GM19467 (cell line): ENCODE results near the gene FBXO2.
"Not testable (repeated sequence)": the region's sequence is repeated elsewhere in the genome, so short reads cannot be mapped to it uniquely, and the experiment has no call there.

Source experiments
- ATAC-seq: cut with Tn5 transposase; IDR thresholded peaks from one replicate; pipeline ENCODE4 v1.9.1; 2021; ENCODE audit warnings: mild to moderate bottlenecking, moderate library complexity; ENCODE audit not compliant: unreplicated experiment

FBXO2 gene

GRCh38 chr1:11634365-11635192, 19.6 kb downstream of the FBXO2 start:
- ATAC-seq: no peak

DNA sequence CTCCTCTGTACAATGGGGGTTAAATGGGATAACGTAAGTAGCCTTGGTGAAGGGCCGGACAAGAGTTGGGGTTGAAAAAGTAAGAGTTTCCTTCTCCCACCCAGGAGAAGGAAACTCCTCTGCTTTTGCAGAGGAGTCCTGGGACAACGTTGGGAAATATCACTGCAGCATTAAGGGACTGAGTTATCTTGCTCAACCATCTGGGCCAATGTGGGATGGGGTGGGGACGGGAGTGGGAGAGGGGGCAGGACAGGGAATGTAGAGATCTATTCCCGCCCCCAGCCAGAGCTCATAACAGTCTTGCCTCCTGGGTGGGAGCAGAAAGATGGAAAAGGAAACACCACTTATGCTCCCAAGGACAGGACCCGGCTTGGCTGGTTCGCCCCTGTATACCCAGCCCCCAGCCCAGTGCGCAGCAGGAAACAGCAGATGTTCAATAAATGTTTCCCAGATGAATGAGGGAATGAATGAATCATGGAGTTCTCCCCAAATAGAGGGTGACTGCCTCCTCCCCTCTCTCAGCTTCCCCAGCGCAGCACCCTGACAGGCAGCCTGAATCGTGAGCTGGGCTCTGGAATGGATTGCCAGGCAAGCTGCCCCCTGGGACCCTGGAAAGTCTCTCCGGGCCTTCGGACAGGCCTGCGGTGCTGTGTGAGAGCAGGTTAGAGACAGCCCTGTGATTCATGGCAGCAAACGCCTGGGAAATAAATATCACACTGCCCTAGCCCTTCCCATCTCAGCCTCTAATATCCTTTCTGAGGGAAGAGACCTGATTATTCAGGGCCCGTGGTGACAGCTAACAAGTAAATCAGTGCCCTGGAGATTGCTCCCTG, 24.8 kb downstream of the FBXO2 start:
- ATAC-seq: no peak

DNA sequence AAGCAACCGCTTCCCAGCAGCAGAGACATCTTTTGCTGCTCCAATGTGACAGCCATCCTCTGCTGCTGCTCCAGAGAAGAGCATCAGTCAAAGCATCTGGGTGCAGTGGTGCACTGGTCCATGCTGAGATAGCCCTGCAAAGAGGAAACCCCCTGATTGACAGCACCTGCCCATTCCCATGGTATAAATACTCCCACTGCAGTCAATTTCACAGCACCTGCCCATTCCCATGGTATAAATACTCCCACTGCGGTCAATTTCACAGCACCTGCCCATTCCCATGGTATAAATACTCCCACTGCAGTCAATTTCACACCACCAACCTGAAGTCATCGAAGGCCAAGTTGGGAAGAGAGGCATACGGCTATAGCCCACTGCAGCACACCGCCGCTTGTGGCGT, 25.5 kb downstream of the FBXO2 start:
- ATAC-seq: no peak

DNA sequence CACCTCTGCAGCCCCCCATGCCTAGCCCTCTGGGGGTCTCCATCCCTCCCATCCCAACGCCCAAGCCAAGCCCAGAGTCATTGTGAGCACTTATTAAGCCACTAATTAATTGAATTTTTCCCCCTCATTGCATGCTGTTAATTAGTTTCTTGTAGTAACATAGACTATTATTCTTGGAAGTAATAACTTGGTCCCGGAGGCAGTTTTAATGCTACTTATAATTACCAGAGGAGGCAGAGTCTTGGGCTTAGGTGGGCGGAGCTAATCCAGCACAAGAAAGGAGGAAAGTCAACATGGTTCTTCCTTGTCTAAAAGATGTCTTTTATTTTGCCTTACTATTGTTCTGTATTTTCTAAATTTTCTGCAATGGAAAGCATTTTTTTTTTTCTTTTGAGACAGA, 27.7 kb downstream of the FBXO2 start:
- no peak for ATAC-seq

DNA sequence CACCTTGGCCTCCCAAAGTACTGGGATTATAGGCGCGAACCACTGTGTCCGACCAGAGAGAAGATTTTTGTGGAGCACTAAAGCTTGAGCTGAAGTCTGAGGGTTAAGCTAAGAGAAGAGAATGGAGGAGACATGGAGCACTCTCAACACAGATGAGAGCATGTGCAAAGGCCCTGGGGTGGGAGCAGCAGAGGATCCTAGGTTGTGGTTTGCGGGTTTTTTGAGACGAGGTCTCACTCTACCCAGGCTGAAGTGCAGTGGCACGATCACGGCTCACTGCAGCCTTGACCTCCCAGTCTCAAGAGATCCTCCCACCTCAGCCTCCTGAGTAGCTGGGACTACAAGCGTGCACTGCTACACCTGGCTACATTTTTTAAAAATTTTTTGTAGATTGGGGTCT, 30.5 kb downstream of the FBXO2 start:
- no peak for ATAC-seq

DNA sequence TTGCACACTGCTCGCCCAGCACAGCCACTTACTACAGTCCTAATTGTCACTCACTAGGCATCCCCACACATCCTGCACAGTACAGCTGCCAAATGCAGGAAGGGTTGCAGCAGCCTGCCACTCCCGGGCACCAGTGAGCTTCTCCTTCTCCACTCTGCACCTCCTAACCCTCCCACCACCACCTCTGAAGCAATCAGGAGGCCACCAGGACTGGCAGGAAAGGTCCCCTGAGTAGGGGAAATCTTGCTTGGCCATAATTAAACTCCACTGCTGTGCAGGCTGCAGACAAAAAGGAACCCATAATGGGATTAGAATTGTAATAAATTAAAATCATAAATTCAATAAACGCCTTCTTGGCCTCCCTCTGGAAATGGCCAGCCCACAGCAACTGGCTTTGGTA, 31.8 kb downstream of the FBXO2 start:
- no peak for ATAC-seq

DNA sequence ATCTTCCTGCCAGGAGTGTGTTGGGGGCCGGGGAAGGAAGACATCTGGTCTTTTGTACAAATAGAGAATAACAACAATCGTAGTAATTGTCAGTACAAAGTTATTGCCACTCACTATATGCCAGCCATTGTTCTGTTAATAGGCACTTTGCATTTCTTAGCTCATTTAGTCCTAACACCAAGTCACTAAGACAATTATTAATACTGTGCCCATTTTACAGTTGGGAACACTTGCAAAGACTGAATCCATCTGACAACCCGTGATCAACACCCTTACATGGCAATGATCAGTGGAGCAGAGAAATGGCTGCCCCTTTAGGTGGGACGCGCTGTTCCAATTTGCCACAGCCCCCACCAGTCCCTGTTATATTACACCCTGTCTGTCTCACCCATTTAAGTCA, 33.3 kb downstream of the FBXO2 start:
- no peak for ATAC-seq

DNA sequence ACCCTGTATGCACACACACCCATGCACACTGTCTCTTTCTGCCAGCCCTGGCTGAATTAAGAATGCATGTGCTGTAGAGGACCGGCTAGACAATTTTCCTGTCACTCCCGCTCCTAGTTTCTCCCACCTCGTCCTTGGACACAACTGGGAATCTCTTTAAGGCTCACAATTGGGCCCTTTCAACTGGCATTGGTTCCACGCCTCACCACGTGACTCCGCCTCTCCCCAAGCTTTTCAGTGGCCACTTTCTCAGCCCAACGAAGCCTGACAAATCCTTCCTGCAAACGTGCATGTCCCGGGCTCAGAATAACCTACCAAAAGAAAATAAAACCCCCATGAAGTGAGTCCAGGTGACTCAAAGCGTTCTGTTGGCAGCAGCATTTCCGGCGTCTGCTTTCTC, 33.8 kb downstream of the FBXO2 start:
- no peak for ATAC-seq

DNA sequence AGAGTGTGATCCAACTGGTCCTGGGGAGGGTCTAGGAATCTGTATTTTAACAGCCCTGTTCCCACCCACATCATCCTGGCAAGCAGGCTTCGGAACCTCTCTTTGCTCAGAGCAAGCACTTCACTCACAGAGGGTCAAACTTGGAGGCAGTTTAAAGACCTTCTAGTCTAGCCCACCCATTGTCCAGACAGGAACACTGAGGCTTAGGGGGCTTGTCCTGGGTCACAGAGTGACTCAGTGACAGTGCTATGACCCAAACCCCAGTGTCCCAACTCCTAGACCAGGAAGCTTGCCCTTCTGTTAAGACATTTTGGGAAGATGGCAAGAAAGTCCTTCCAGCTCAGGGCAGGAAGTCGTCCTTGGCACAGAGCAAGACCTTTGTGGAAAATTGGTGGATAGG, 36.5 kb downstream of the FBXO2 start:
- ATAC-seq: no peak

DNA sequence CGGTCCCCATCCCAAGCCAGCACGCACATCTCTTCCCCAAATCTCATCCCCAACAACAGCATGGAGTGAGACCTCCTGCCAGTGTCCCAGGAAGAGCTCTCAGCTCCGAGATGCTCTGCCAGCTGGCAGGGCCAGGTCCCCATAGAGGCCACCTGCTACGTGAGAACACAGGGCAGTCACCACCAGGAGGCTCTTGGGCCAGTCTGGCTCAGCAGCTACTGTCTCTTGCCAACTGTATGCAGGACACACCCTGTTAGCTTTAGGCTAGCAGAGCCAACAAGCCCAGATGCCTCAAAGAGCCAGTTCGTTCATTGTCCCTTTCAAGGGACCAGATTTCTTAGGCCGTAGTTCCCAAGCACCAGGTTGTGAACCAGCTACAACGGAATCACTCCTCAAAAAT, 36.9 kb downstream of the FBXO2 start:
- no peak for ATAC-seq

- ATAC-seq: no peak
Observed at GRCh38 chr1:11616766-11617165, 37.5 kb downstream of the FBXO2 start.

DNA sequence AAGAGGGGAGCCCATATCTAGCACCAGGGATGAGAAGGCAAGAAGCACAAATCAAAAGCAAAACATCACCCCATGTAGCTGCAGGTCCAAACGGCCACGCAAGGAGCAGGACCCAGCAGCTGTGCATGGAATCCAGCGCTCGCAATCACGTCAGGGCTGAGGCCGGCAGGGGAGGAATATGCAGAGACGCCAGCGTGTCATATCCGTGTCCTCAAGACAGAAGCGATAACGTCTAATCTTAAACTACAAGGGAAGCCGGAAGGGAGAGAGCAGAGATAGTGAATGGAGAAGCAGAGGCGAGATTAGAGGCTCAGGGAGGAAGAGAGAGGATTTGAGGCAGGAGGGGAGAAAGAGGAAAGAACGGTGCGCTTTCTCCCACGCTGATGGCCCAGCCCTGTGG, 39.1 kb downstream of the FBXO2 start:
- ATAC-seq: no peak

DNA sequence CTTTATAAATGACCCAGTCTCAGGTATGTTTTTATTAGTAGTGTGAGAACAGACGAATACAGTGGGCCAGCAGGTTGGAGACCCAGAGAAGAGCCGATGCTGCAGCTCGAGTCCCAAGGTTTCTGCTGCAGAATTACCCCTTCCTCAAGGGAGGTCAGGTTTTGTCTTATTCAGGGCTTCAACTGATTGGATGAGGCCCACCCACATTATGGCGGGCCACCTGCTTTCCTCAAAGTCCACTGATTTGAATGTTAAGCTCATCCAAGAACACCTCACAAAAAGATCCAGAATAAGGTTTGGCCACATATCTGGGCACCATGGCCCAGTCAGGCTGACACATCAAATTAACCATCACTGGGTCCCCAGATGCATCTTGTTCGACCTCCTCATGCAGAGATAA, 40.9 kb downstream of the FBXO2 start:
- no peak for ATAC-seq

GRCh38 chr1:11611638-11612327, 42.4 kb downstream of the FBXO2 start:
- no peak for ATAC-seq

DNA sequence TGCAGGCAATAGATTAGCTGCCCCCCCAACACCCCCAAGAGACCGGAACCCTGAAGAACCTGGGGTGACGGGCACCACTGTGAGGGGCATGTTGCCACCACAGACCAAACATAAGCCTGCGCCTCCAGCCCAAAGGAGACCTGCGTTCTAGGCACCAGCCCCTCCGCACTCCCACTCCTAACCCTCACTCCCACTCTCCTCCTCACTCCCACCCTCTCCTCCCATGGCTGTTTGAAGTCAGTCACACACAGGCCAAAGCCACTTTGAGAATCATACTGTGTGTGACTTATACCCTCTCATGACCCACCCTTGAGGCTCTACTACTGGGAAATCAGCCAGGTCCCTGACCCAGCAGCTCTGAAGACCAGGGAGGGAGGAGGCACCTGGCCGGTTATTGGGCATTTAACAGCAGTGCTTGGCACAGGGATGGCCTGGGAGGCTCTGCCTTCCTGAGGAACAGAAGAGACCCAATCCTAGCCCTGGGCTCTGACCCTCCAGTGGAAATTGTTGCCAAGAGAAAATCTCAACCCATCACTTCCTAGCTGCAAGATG, 43.5 kb downstream of the FBXO2 start:
- ATAC-seq: no peak

- ATAC-seq: not testable (repeated sequence)
Observed at GRCh38 chr1:11609378-11609777, 44.9 kb downstream of the FBXO2 start.

DNA sequence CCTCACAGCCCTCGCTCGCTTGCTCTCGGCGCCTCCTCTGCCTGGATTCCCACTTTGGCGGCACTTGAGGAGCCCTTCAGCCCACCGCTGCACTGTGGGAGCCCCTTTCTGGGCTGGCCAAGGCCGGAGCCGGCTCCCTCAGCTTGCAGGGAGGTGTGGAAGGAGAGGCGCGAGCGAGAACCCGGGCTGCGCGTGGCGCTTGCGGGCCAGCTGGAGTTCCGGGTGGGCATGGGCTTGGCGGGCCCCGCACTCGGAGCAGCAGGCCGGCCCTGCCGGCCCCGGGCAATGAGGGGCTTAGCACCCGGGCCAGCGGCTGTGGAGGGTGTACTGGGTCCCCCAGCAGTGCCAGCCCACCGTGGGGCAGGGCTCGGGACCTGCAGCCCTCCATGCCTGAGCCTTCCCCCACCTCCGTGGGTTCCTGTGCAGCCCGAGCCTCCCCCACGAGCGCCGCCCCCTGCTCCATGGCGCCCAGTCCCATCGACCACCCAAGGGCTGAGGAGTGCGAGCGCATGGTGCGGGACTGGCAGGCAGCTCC, 45.6 kb downstream of the FBXO2 start:
- not testable (repeated sequence) for ATAC-seq

GRCh38 chr1:11606775-11607174, 47.5 kb downstream of the FBXO2 start:
- ATAC-seq: no peak

DNA sequence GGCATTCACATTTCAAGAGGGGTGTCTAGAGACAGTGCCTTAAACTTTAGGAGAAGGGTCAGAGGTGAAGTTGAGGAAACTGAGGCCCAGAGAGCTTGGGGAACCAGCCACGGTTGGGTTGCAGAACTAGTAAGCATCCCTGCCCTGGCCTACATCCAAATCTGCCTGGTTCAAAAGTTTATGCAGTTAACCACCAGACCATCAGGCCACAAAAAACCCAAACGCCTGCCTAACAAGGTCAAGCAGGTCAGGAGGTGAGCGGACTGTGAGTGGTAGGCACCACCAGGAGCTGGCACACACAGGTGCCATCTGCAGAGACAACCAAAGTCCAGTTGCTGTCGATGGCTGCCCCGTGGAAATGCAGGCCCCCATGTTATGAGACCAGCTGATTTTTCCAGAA, 51.2 kb downstream of the FBXO2 start:
- no peak for ATAC-seq

DNA sequence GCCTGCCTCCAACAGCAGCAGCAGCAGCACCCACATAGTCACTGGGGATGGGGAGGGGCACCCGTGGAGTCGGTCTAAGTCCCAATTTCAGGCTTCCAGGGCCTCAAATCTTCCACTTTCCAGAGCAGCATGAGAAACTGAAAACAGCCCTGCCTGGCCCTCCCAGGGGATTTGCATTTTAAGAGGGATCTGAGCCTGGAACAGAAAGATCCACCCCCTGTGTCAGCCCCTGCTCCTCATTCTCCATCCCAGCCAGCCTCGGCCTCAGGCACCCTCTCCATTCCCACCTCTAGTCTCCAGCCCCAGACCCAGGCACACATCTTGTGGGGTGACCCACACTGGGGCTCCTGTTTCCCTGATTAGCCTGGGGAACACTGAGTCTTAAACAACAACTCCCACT, 51.8 kb downstream of the FBXO2 start:
- no peak for ATAC-seq

DNA sequence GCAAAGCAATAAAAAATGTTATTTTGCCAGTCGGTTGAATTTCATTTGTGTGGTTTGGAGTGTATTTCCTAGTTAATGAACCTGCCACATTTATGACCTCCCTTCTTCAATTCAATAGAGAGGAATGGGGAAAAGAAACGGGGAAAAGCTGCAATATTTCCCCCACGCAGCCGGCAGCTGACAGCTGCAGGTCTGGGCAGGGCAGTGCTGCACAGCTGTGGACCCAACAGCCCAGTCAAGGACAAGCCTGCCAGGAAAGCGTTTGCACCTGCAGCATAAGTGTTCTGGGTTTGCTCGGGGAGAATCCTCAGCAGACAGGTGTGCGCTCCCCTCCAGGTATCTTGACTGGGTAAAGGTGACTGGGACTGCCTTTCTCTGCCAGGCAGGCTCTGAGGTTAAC, 53.4 kb downstream of the FBXO2 start:
- ATAC-seq: no peak
